ENCODE data around the gene DGKG. TPM values are rescaled to one million over a fixed set of nuclear protein-coding genes. Genes with fewer than 3 reads are reported as not detected.

The DGKG gene
- total RNA-seq, 4 donors from 2014 or later: 1.3 to 5.7 (median 2.3) TPM

GRCh38 chr3:186270701-186271100 lies 91.3 kb downstream of the DGKG start:
- no peak for TF ChIP-seq EP300 (IDR thresholded peaks at IDR 0.05)
- no peak for TF ChIP-seq POLR2A (IDR thresholded peaks at IDR 0.05)
- TF ChIP-seq CTCF (IDR thresholded peaks at IDR 0.05): no peak
- H3K27ac ChIP-seq: no peak overlapping the region
- H3K9me3 ChIP-seq: no peaks in the 10 kb centered on the region
- DNase-seq (ENCODE audit: low spot score in 2 of 2): no peak
- H3K4me1 ChIP-seq: no peaks in the 10 kb centered on the region
- WGBS, 2 donors: 84 to 94% methylated on average over 7 of the region's 7 CpGs
- no peak overlapping the region for H3K4me3 ChIP-seq
- no peaks in the 10 kb centered on the region for H3K27me3 ChIP-seq
- no peaks in the 10 kb centered on the region for H3K36me3 ChIP-seq

- WGBS, 2 donors: 87 to 88% methylated on average over 29 of the region's 29 CpGs
- Histone ChIP-seq H3K4me1 (no peaks in the 10 kb centered on the region), H3K27me3 (no peaks in the 10 kb centered on the region), H3K27ac (no peak overlapping the region), H3K9me3 (no peaks in the 10 kb centered on the region), H3K4me3 (no peak overlapping the region), H3K36me3 (no peaks in the 10 kb centered on the region)
- no peak for DNase-seq (ENCODE audit: low spot score in 2 of 2)
- TF ChIP-seq POLR2A (IDR thresholded peaks at IDR 0.05) (no peak), EP300 (IDR thresholded peaks at IDR 0.05) (no peak), CTCF (IDR thresholded peaks at IDR 0.05) (no peak)
Measured at GRCh38 chr3:186268616-186269448, 93.2 kb downstream of the DGKG start.

- Histone ChIP-seq H3K27ac (no peak overlapping the region), H3K4me1 (no peaks in the 10 kb centered on the region)
- 88 to 89% methylated on average over 6 of the region's 6 CpGs for WGBS, 2 donors
Measured at GRCh38 chr3:186267758-186268157, 94.3 kb downstream of the DGKG start.

GRCh38 chr3:186264608-186265400 lies 97.2 kb downstream of the DGKG start:
- Histone ChIP-seq H3K4me3 (no peak overlapping the region), H3K9me3 (no peaks in the 10 kb centered on the region), H3K4me1 (peaks cover 0 to 1% (median 0%) of the 10 kb centered on the region in 4 donors), H3K27ac (no peak overlapping the region), H3K36me3 (no peaks in the 10 kb centered on the region), H3K27me3 (no peaks in the 10 kb centered on the region)
- DNase-seq (ENCODE audit: low spot score in 2 of 2): no peak
- TF ChIP-seq EP300 (IDR thresholded peaks at IDR 0.05) (no peak), CTCF (IDR thresholded peaks at IDR 0.05) (no peak), POLR2A (IDR thresholded peaks at IDR 0.05) (no peak)
- 83 to 86% methylated on average over 9 of the region's 9 CpGs for WGBS, 2 donors

More at GRCh38 chr3:186267758-186268157, 94.3 kb downstream of the DGKG start:
- H3K27me3 ChIP-seq: no peaks in the 10 kb centered on the region
- no peaks in the 10 kb centered on the region for H3K9me3 ChIP-seq
- H3K4me3 ChIP-seq: no peak overlapping the region
- no peak for DNase-seq (ENCODE audit: low spot score in 2 of 2)
- H3K36me3 ChIP-seq: no peaks in the 10 kb centered on the region
- TF ChIP-seq EP300 (IDR thresholded peaks at IDR 0.05) (no peak), CTCF (IDR thresholded peaks at IDR 0.05) (no peak), POLR2A (IDR thresholded peaks at IDR 0.05) (no peak)

GRCh38 chr3:186261638-186262037 lies 100.4 kb downstream of the DGKG start:
- H3K4me3 ChIP-seq: no peak overlapping the region
- no peaks in the 10 kb centered on the region for H3K36me3 ChIP-seq
- 54 to 64% methylated on average over 9 of the region's 9 CpGs for WGBS, 2 donors
- H3K27ac ChIP-seq: no peak overlapping the region
- H3K4me1 ChIP-seq: peaks cover 0 to 8% (median 0%) of the 10 kb centered on the region in 4 donors
- no peak for TF ChIP-seq POLR2A (IDR thresholded peaks at IDR 0.05)
- no peak for TF ChIP-seq CTCF (IDR thresholded peaks at IDR 0.05)
- TF ChIP-seq EP300 (IDR thresholded peaks at IDR 0.05): no peak
- no peak for DNase-seq (ENCODE audit: low spot score in 2 of 2)
- H3K9me3 ChIP-seq: no peaks in the 10 kb centered on the region
- H3K27me3 ChIP-seq: no peaks in the 10 kb centered on the region

All from tibial nerve (tissue), 4 donors.